ENCODE results near the gene PFKFB4.

- TF ChIP-seq POU5F1 (IDR thresholded peaks at IDR 0.05; ENCODE audit: borderline replicate concordance, low read depth, low read length, partially characterized antibody) (no peak), PREB (CRISPR knock-in tag; IDR thresholded peaks at IDR 0.05) (no peak), SIN3A (IDR thresholded peaks at IDR 0.05; ENCODE audit: borderline replicate concordance in 2 of 2, control insufficient read depth in 1 of 2, low read depth in 2 of 2, low read length in 2 of 2) (no peak), EHMT2 (IDR thresholded peaks at IDR 0.05) (no peak), POLR2A (conservative IDR thresholded peaks at IDR 0.05) (no peak), ZNF785 (CRISPR knock-in tag; IDR thresholded peaks at IDR 0.05) (no peak), KLF1 (tag; IDR thresholded peaks at IDR 0.05) (no peak), TSC22D4 (tag; IDR thresholded peaks at IDR 0.05) (no peak), TCF7 (IDR thresholded peaks at IDR 0.05; ENCODE audit: borderline replicate concordance) (no peak), CTCF (IDR thresholded peaks at IDR 0.05 in 2 of 3, conservative IDR thresholded peaks at IDR 0.05 in 1 of 3; ENCODE audit: insufficient read depth in 2 of 3, low read depth in 1 of 3, low read length in 3 of 3) (no peak), MECOM (CRISPR knock-in tag; IDR thresholded peaks at IDR 0.05) (no peak)
- TF ChIP-seq, protein P1, sequence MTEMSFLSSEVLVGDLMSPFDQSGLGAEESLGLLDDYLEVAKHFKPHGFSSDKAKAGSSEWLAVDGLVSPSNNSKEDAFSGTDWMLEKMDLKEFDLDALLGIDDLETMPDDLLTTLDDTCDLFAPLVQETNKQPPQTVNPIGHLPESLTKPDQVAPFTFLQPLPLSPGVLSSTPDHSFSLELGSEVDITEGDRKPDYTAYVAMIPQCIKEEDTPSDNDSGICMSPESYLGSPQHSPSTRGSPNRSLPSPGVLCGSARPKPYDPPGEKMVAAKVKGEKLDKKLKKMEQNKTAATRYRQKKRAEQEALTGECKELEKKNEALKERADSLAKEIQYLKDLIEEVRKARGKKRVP (CRISPR knock-in tag; IDR thresholded peaks at IDR 0.05): no peak
Observed at GRCh38 chr3:48592519-48593087, 36.0 kb upstream of the PFKFB4 start.

All from K562 (cell line).